Adipocyte (in vitro differentiated cells): ENCODE measurements around the gene MAOB.

Experiments
- DNase-seq: peaks from one replicate; pipeline ENCODE4 v3.0.0-alpha.2; 2015; ENCODE audit warnings: low read depth
- H3K27me3 ChIP-seq: replicated peaks from 2 replicates; pipeline ENCODE4 v1.7.0; 2013; ENCODE audit warnings: mild to moderate bottlenecking, low read length, moderate library complexity; ENCODE audit not compliant: control insufficient read depth, insufficient read depth
- H3K36me3 ChIP-seq: 2 replicates; pipeline ENCODE4 v1.7.0; 2013; ENCODE audit warnings: low read length, mild to moderate bottlenecking, moderate library complexity; ENCODE audit not compliant: control insufficient read depth, insufficient read depth, severe bottlenecking
- H3K4me1 ChIP-seq: 2 replicates; pipeline ENCODE4 v1.7.0; 2013; ENCODE audit warnings: mild to moderate bottlenecking, low read length, moderate library complexity; ENCODE audit not compliant: control insufficient read depth, insufficient read depth
- H3K4me3 ChIP-seq: 2 replicates; pipeline ENCODE4 v1.7.0; 2013; ENCODE audit warnings: mild to moderate bottlenecking, low read length, moderate library complexity
- H3K9ac ChIP-seq: 2 replicates; pipeline ENCODE4 v1.7.0; 2013; ENCODE audit warnings: mild to moderate bottlenecking, low read length, moderate library complexity
- H3K9me3 ChIP-seq: 2 replicates; pipeline ENCODE4 v1.7.0; 2013; ENCODE audit warnings: mild to moderate bottlenecking, low read length, moderate library complexity; ENCODE audit not compliant: control insufficient read depth

Gene MAOB

DNA sequence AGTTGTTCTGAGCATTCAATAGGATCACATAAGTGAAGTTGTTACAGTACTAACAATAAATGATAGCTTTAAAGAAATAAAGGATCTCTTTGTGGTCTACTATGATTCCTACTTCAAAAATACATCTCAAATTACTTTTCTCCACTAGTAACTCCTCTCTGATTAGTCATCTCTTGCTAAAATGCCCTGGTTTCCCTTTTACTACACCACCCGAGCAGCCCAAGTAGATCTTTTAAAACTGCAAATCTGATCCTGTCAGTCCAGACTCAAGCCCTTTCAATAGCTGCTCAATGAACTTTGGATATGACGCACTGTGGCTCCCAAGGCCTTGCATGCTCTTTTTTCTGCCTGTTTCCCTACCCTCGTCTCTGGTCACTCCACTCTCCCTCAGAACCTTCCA lies 128.6 kb downstream of the MAOB start:
- Histone ChIP-seq H3K36me3 (no peaks in the 10 kb centered on the region), H3K4me3 (no peak overlapping the region)

DNA sequence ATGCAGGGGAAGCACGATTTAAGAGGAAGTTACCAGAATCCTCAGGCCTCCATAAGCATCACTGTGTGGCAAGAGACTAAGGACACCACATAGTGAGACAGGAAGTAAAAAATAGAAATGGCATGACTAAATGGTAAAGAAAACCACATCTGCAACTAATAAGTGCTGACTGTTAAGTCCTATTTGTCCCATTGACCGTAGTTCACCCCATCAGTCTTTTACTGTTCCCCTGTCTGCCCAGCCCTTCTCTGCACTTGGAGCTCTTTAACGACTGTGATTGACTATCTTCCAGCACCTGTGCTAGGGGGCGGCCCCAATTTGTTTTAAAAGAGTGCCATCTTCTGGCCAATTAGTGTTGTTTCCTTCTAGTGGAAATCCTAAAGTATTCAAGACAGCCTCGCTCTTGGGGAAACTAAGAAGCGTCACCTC lies 132.0 kb downstream of the MAOB start:
- peak; percentile 78 for DNase-seq
- peaks cover 12% of the 10 kb centered on the region for H3K4me1 ChIP-seq
- peaks cover 20% of the 10 kb centered on the region for H3K36me3 ChIP-seq

More for the DNA sequence above, 128.6 kb downstream of the MAOB start:
- Histone ChIP-seq H3K27me3 (peaks cover 13% of the 10 kb centered on the region), H3K9ac (no peak overlapping the region), H3K4me1 (no peaks in the 10 kb centered on the region), H3K9me3 (peaks cover 4% of the 10 kb centered on the region)
- peak; percentile 25 for DNase-seq

DNA sequence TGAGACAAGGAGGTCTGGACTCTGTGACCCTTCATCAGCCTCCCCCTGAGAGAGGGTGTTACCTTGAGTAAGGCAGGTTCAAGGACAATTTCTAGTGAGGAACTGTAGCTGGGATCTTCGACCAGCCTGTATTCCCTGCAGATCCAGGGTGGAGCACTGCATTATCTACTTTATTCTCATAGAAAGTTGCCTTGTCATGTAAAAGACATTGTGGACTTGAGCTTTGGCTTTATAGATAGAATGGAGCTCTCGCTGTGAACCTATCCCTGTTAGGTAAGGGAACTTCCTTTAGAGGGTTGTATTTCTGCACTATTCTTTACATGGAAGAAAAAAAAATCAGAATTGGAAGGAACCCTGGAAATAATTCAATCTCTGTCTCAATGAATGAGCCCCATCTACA lies 134.8 kb downstream of the MAOB start:
- H3K9ac ChIP-seq, result no peak overlapping the region
- H3K4me1 ChIP-seq, result peaks cover 24% of the 10 kb centered on the region
- H3K36me3 ChIP-seq, result peaks cover 47% of the 10 kb centered on the region
- H3K4me3 ChIP-seq, result no peak overlapping the region
- H3K9me3 ChIP-seq, result peaks cover 4% of the 10 kb centered on the region
- DNase-seq, result no peak
- peaks cover 11% of the 10 kb centered on the region for H3K27me3 ChIP-seq

More for the DNA sequence above, 132.0 kb downstream of the MAOB start:
- no peak overlapping the region for H3K4me3 ChIP-seq
- H3K27me3 ChIP-seq, result peaks cover 8% of the 10 kb centered on the region
- peaks cover 4% of the 10 kb centered on the region for H3K9me3 ChIP-seq
- no peak overlapping the region for H3K9ac ChIP-seq

DNA sequence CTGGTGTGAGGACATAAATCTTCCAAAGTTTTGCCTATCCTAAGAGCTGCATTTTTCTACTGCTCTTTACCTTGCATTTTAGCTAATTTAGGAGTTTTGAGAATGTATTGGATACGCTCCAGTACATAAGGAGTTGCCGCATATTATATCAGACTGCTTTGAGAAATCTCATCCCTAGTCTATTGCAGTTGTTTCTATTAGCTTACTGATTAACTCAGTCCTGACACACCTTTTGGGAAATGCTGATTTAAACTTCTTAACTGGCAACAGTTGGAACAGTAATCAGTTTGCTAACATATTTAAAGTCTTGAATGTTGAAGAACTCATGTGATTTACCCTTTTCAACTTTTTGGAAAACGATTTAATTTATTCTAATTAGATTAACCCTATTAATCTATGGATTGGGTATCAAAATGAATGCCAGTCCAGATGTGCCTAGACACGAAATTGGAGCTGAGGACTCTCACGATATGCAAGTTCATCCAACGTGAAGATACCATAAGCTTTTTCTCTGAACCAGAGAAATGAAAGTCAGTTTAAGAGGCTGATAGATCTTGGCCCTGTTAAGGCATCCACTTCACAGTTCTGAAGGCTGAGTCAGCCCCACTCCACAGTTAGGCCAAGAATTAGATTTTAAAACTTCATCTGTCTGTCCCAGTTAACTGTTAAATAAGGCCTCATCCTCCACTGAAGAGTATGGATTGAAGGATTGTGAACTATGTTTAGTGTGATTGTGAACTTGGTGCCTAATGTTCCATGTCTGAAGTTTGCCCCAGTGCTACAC lies 136.1 kb downstream of the MAOB start:
- DNase-seq, result peak; percentile 21
- H3K4me3 ChIP-seq, result no peak overlapping the region
- peaks cover 6% of the 10 kb centered on the region for H3K27me3 ChIP-seq
- H3K36me3 ChIP-seq, result peaks cover 53% of the 10 kb centered on the region
- peaks cover 37% of the 10 kb centered on the region for H3K4me1 ChIP-seq
- H3K9ac ChIP-seq, result peak overlapping the region; percentile 37
- H3K9me3 ChIP-seq, result no peaks in the 10 kb centered on the region

DNA sequence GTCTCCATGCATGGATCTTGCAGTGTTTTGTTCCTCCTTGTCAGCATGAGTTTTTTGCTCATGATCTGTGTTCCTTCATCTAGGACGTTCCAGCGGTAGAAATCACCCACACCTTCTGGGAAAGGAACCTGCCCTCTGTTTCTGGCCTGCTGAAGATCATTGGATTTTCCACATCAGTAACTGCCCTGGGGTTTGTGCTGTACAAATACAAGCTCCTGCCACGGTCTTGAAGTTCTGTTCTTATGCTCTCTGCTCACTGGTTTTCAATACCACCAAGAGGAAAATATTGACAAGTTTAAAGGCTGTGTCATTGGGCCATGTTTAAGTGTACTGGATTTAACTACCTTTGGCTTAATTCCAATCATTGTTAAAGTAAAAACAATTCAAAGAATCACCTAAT lies 138.0 kb downstream of the MAOB start:
- Histone ChIP-seq H3K4me3 (no peak overlapping the region), H3K36me3 (peaks cover 60% of the 10 kb centered on the region), H3K9ac (no peak overlapping the region), H3K9me3 (no peaks in the 10 kb centered on the region), H3K4me1 (peaks cover 37% of the 10 kb centered on the region), H3K27me3 (peaks cover 6% of the 10 kb centered on the region)
- DNase-seq, result no peak

DNA sequence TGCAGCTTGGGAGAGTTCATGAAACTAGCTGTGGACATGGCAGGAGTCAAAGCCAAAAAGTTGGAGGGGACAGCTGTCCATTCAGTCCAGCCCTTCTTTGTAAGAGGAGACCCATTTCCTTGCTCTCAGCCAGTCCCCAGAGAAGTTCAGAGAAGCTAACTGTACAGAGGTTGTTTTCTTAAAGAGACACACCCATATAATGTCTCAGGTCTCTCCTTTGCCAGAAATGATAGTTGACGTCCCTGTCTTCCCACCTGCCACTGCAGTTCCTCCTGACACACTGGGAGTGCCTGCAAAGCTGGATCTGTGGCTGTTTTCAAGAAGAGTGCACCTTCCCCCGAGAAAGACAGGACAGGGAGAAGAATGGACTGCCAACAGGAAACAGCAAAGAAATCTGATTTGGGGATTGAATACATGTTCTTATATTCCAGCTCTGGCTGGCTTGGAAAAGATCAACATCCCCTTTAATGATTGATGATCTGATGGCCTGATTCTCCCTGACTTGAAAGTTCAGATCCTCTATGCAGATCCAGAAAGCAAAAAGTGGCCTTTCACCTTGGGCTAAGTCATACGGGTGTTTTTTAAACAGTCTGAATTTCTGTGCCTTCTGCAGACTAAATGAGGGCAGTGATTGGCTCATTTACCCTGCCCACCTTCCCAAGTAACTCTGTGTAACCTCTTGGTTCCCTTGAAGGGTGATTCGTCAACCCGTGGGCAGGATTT lies 139.0 kb downstream of the MAOB start:
- Histone ChIP-seq H3K4me3 (no peak overlapping the region), H3K36me3 (peaks cover 65% of the 10 kb centered on the region), H3K9ac (no peak overlapping the region), H3K4me1 (peaks cover 37% of the 10 kb centered on the region), H3K9me3 (no peaks in the 10 kb centered on the region), H3K27me3 (peaks cover 6% of the 10 kb centered on the region)
- no peak for DNase-seq

DNA sequence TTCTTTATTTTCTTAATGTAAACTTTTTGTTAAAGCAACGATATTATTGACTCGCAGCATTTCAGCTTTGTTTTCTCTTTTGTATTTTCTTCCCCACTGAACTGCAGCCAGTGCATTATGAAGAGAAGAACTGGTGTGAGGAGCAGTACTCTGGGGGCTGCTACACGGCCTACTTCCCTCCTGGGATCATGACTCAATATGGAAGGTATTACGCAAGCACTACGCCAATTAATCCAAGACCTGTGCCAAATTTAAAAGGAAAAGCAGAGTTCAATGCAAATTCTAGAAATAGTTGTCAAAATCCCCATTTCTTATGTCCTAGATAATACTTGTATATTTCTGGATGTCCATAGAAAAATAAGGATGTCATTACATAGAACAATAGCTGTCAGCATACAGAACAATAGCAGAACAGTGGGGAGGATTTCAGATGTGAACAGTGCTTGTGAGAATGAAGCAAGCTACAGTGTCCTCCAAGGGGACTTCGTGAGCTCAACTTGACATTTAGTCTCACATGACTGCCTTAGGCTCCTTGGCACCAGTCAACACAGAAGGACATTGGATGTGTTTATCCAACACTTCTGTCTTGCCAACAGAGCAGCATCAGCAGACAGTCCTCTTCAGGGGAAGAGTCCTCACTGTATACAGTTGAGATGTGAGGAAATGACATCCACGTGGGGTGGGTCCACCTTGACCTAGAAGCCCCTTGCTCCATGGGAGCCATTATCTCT lies 140.2 kb downstream of the MAOB start:
- H3K36me3 ChIP-seq, result peaks cover 74% of the 10 kb centered on the region
- peaks cover 6% of the 10 kb centered on the region for H3K27me3 ChIP-seq
- no peaks in the 10 kb centered on the region for H3K9me3 ChIP-seq
- H3K4me1 ChIP-seq, result peaks cover 36% of the 10 kb centered on the region
- H3K4me3 ChIP-seq, result no peak overlapping the region
- peak; percentile 64 for DNase-seq
- peak overlapping the region; percentile 13 for H3K9ac ChIP-seq

DNA sequence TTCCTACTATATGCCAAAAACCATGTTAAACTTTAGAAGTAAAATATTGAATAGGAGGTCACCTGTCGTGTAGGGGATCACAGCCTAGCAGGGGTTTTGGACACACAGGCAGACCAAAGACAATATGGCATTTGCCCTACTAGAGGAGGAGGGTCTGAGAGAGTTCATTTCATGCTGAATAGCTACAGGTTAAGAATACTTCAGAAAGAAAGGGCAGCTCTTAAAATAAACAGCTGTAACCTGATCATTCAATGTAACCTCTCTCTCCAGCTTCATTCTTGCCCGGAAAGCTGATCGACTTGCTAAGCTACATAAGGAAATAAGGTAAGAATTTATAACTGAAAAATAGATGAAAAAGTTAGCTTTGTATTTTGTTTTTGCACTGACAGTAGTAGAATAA lies 146.3 kb downstream of the MAOB start:
- H3K4me1 ChIP-seq, result no peaks in the 10 kb centered on the region

DNA sequence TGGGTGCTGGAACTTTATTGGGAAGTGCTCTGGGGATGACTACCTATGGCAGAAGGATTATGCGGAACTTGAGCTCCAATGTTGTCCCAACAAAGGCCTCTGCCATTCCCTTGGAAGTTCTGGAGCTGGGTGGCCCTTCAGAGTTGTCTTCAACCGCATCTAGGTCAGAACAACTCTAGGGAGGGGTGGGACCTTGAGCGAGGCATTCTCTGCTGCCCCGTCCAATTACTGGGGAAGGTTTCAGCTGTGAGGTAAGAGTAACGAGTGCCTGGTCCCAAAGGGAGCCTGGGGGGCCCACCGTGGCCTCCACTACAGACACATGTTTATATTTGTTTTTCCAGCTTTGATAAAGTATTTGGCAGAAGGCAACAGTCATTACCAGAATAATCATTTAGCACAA lies 146.7 kb downstream of the MAOB start:
- no peak for DNase-seq
- Histone ChIP-seq H3K4me3 (no peak overlapping the region), H3K9me3 (no peaks in the 10 kb centered on the region), H3K27me3 (no peaks in the 10 kb centered on the region), H3K36me3 (peaks cover 74% of the 10 kb centered on the region), H3K9ac (no peak overlapping the region), H3K4me1 (no peaks in the 10 kb centered on the region)

More for the DNA sequence above, 146.3 kb downstream of the MAOB start:
- H3K36me3 ChIP-seq, result peaks cover 74% of the 10 kb centered on the region
- H3K9me3 ChIP-seq, result no peaks in the 10 kb centered on the region
- H3K27me3 ChIP-seq, result no peaks in the 10 kb centered on the region
- no peak overlapping the region for H3K4me3 ChIP-seq
- H3K9ac ChIP-seq, result no peak overlapping the region
- no peak for DNase-seq

DNA sequence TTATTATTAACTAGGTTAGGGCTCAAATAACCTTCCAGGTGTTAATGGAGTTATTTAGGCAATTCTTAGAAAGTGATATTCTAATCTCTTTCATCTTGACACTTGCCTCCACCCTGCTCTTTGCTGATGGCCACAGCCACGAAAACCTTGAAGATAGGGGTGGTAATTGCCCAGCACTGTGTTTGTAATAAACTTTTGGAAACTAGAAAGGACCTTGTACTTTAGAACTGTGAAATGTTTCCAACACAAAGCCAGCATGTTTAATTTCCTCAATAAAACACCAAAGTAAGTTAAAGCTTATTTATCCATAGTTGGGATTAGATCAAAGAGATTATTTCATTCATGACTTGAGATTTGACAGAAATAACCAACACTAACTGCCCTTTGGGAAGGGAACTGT lies 147.8 kb downstream of the MAOB start:
- no peaks in the 10 kb centered on the region for H3K4me1 ChIP-seq
- no peaks in the 10 kb centered on the region for H3K27me3 ChIP-seq
- no peak for DNase-seq
- H3K9me3 ChIP-seq, result no peaks in the 10 kb centered on the region
- H3K36me3 ChIP-seq, result peaks cover 75% of the 10 kb centered on the region
- H3K9ac ChIP-seq, result no peak overlapping the region
- no peak overlapping the region for H3K4me3 ChIP-seq

DNA sequence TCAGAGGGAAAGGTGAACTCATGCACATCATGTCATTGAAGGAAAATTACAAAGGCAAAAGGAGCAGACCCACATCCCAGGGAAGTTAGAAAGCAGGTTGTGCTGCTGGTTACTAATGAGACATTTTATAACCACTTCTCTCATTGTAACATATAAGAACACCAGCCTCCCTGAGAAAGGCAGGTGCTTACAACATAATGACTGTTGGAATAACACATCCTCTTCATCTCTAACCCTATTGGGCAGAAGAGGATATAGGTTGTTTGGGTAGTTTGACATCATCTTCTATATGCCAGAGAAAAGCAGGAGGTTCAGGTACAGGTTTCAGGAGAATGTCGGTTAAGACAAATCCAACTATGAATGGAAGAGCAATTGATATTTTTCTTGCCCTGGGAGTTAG lies 148.6 kb downstream of the MAOB start:
- no peaks in the 10 kb centered on the region for H3K27me3 ChIP-seq
- H3K9me3 ChIP-seq, result no peaks in the 10 kb centered on the region
- no peak overlapping the region for H3K9ac ChIP-seq
- H3K4me1 ChIP-seq, result no peaks in the 10 kb centered on the region
- no peak for DNase-seq
- H3K4me3 ChIP-seq, result no peak overlapping the region
- H3K36me3 ChIP-seq, result peaks cover 82% of the 10 kb centered on the region
